Measurements from ENCODE around the gene LCE5A.
A peak's percentile ranks its signal among the peaks of the same experiment; 100 is the strongest.
"Not testable (repeated sequence)": the region's sequence is repeated elsewhere in the genome, so short reads cannot be mapped to it uniquely, and the experiment has no call there.

LCE5A gene

DNA sequence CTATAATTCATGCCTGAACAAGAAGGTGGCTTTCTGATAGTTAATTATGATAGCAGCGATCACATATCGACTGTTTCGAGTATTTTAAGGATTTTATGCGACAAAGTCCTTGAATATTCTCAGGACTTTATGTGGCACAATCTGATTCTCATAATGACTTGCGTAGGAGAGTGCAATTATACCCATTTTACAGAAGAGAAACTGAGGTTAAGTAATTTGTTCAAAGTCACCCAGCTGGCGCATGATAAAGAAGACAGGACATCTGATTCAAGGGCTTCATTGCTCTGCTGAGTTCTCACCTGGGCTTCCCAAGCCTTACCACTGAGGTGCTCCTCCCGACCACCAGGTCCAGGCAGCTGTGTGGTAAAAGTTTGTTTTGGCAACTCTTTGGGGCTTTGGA lies 5.5 kb downstream of the LCE5A start:
- DNase-seq (ENCODE audit: low read depth in 2 of 2): no peak

DNA sequence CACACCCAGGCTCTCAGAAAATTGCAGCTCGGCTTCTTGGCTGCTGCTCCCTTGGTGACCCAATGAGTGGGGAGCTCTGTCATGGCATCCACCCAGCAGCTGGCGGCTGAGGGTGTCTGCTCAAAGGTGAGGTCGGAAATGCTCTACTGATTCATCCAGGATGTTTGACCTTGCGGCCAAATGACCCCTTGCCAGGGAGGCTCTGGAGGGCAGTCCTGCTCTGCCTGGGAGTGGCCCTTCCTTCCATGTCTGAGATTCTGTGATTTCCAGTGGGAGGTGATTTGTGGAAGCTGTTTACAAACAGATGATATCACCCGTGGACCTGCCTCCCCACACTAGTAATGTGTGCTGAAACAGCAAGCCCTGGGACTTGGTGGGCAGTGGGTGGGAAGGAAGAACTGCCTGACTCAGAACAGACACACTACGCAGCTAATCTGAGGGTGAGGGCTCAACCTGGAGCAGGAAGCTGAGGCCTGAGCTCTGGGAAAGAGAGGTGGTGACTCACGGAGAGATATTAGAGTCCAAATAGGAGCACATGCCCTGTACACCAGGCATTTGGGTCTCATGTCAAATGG lies 6.7 kb downstream of the LCE5A start:
- DNase-seq (ENCODE audit: low read depth in 2 of 2): no peak

DNA sequence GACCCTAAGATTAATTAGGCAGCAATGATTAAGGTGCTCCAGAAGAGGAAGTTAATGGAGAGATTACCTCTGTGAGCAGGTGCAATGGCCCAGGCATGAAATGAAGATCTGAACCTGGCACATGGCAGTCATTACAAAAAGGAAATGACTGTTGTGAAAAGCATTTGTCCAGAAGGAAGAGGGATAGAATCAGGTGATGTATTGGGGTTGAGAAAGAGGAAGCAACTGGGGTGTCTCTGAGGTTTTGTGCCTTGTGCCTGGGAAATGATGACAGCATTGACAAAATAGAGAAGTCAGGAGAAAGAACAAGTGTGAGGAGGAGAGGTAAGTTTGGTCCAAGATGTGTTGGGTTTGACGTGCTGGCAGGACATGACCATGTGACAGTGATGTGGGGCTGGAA lies 9.2 kb downstream of the LCE5A start:
- DNase-seq (ENCODE audit: low read depth in 2 of 2): no peak

DNA sequence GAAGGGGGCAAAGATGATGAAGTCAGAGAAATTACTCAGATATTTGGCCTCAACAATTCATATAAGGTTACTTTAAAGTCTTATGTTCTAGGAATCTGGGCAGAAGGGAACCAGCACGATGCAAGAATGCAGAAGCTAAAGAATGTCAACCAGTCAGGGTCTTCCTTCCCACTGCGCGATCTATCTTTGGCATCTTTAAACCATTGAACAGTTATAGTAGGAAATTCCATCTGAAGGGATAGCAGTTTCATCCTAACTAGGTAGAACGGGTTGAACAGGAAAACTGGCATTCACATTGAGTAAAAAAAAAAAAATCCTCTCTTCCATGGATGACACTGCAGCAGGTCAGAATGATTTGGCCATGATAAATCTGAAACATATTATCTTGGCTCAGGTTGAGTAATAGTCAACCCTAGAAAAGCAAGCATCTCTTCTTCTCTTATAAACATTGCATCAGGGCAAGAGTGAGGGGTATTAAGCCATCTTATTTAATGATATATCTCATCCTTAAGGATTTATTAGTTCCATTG lies 10.0 kb downstream of the LCE5A start:
- DNase-seq (ENCODE audit: low read depth in 2 of 2): no peak

DNA sequence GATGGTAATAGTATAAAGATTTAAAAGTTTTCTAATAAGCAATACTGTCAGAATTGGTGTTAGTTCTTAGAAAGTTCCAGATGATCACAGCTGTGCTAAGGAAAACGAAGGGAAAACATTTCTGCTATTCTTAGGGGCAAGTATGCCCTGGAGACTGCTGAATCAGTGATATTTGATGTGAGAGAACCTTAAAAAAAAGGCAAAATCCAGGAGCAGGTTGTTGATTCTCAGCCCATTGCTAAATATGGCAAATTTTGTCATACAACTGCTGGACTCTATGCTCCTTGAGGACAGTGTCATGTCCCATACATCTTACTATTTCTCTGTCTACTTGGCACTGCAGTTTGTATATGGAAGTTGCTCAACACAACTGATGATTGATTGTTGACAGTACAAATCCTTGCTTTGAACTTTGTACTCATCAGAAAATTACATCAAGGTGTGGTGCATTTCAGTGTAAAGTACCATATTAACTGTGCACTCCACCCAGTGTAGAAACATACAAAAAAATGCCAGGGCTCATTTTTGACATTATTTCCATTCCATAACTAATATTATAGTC lies 14.6 kb downstream of the LCE5A start:
- no peak for DNase-seq (ENCODE audit: low read depth in 2 of 2)

DNA sequence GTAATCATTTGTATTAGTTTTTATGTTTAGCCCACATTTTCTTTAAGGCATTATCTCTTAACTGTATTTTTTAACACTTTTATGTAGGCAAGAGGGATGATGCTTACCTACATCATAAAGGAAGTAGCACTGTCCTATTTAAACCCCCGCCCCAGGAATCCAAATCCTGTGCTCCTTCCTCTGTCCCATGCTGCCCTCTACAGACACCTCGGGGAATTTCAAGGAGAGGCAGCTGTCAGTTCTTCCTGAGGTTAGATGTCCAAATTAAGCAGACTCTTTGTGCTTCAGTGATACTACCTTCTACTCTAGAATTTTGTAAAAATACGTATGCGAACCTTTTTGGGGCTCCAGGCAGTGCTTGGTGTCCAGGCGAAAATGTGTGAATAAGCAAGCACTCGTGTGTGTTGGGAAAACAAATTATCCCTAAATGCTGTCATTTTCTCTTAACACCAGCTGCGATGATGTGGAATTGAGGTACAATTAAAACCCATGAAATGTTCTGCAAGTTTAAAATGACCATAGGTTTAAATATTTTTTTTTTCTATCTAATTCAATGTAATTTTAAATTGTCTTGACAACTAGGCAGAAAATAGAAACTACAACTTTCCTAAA lies 22.8 kb downstream of the LCE5A start:
- peak in 1 of 2 donors; percentile 4 for DNase-seq (ENCODE audit: low read depth in 2 of 2)

DNA sequence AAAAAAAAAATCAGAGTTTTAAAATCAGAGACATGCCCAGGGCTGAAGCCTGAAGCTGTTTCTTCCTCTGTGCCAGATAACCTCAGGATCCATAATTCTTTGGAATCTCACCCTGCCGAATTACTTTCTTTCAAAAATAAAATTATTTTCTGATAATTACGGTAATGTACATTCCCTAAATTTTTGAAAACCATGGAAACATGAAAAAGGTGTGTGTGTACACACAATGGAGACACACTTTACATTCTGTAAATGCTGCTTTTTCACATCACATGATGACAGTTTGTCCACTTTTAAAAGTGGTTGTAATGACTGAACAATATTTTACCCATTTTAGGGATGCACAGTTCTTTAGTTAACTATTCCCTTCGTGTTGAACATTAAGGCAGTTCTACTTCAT lies 25.2 kb downstream of the LCE5A start:
- DNase-seq (ENCODE audit: low read depth in 2 of 2): no peak

DNA sequence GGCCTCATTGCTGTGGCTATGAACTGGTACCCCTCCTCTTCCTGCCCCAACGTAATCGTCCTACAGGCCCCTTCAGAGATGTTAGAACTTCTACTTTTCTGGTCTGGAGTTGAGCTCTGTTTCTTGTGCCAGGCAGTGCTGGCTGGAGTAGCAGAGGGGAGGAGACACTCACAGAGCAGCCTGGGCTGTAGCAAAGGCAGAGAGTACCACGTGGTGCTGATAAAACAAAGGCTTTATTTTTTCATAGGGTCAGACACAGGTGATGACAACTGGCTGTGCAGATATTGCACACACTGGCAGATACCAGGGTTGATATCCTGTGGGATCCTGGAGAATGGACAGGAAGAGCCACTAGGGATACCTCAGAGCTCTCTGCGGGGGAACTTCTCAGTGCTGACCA lies 26.9 kb downstream of the LCE5A start:
- no peak for DNase-seq (ENCODE audit: low read depth in 2 of 2)

DNA sequence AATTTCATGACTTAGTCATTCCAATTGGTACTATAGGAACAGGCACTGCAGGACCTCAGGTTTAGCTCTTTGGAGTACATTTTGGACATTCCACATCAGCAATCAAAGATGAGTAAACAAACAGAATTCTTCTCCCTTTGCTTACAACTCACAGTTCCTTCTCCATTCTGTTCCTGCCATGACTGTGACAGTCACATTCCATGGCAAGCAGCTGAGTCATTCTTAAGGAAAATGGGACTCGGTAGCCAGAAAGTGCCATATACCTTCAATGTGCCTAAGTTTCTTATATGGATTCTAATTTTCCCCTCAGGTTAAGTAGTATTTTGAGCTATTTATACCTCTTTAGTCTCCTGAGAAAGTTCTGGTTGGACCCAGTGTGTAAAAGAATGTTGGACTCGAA lies 29.3 kb downstream of the LCE5A start:
- no peak for DNase-seq (ENCODE audit: low read depth in 2 of 2)

DNA sequence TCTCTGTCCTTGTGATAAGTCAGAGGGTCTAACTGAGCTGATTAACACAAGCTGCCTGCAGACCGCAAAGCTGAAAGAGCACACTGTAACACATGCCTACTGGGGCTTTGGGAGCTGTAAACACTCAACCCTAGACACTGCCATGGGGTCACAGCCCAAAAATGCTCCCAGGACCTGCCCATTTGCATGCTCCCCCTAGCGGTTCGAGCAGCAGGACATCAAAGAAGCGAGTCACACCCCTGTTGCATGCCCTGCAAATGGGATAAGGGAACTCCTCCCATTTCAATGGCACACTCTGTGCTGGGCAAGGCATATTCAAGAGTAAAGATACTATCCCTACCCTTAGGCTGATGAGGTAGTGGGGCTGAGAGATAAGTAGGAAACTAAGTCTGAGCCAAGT lies 33.2 kb downstream of the LCE5A start:
- no peak for DNase-seq (ENCODE audit: low read depth in 2 of 2)

DNA sequence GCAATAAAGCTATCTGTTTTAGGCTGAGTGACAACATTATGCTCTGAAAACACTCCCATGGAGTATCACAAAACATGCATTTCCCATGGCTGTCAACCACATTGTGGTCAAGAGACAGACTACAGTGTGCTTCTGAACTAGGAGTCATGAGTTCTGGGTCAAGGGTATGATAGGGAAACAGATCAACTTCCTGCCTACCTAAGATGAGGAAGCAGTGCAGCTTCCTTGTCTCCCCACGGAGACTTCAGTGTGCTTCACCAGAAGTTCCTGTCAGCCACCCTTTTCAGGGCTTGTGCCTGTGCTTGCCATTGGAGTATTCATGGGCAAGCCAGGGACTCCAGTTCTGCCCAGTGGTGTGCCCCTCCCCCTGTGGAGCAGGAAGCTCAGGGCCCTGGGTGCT lies 36.1 kb downstream of the LCE5A start:
- no peak for DNase-seq (ENCODE audit: low read depth in 2 of 2)

DNA sequence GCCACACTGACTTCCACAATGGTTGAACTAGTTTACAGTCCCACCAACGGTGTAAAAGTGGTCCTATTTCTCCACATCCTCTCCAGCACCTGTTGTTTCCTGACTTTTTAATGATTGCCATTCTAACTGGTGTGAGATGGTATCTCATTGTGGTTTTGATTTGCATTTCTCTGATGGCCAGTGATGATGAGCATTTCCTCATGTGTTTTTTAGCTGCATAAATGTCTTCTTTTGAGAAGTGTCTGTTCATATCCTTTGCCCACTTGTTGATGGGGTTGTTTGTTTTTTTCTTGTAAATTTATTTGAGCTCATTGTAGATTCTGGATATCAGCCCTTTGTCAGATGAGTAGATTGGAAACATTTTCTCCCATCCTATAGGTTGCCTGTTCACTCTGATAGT lies 37.8 kb downstream of the LCE5A start:
- not testable (repeated sequence) for DNase-seq (ENCODE audit: low read depth in 2 of 2)

Data from stimulated activated CD4-positive, alpha-beta T cell treated with anti-CD3 and anti-CD28 coated beads, Interleukin-1b, Interleukin-23, amount 100 ng/mL, for 1 hour (primary cell).